Neuron (in vitro differentiated cells): ENCODE measurements around the gene YWHAE.
"Not testable (repeated sequence)": the region's sequence is repeated elsewhere in the genome, so short reads cannot be mapped to it uniquely, and the experiment has no call there.

Experiments
- H2AFZ ChIP-seq: one replicate; pipeline ENCODE4 v1.6.1; 2013; ENCODE audit warnings: low read depth, mild to moderate bottlenecking, inconsistent platforms, low read length, moderate library complexity
- H3K27me3 ChIP-seq: one replicate; pipeline ENCODE4 v1.6.1; 2013; ENCODE audit warnings: low read length; ENCODE audit not compliant: insufficient read depth
- H3K36me3 ChIP-seq: one replicate; pipeline ENCODE4 v1.6.1; 2013; ENCODE audit warnings: low read length; ENCODE audit not compliant: insufficient read depth
- H3K4me1 ChIP-seq: one replicate; pipeline ENCODE4 v1.6.1; 2013; ENCODE audit warnings: low read length; ENCODE audit not compliant: insufficient read depth
- H3K4me3 ChIP-seq: 2 replicates; pipeline ENCODE4 v1.5.1; 2013; ENCODE audit warnings: mild to moderate bottlenecking, low read length, moderate library complexity
- H3K9me3 ChIP-seq: one replicate; pipeline ENCODE4 v1.6.1; 2013; ENCODE audit warnings: low read length

YWHAE gene

DNA sequence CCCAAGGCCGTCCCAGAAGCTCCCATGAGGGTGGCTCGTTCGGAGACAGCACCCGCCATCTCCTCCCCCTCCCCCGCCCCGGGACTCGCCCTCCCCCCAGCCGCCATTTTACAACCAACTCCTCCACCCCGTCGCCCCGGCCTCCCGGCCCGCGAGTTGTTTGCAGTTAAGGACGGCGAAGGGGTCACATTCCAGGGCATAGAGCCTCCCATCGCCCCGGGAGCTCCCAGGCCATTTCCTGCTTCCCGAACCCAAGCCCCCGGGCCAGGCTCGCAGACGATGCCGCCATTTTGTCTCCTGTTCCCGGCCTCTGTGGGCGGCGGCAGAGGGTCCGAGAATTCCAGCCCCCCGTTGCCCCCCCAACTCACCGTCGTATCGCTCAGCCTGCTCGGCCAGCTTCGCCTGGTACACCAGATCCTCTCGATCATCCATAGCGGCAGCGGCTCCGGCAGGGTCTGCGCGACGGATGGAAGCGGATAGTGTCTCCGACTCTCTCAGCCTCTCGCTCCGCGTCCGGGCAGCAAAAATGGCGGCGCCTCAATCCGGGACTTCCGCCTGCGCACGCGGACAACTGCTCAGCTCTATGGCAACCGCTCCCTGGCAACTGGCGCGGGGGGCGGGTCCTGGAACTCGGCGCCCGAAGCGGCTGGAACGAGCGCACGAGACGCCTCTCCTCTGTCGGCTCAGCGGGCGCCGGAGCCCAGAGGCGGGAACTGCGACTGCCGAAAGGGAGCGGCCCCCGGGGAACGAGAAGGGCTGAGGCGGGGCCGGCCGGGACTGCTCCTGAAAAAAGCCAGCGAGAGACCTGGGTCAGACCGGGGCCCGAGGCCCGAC lies at the start of gene YWHAE:
TSS of gene YWHAE (minus strand) at position 544 of the 834 bp plus-strand sequence. CDS start at position 432, 112 bp downstream.
- peaks cover 17% of the 10 kb centered on the region for H3K36me3 ChIP-seq
- no peaks in the 10 kb centered on the region for H3K27me3 ChIP-seq
- H2AFZ ChIP-seq: peak within 1 kb of the TSS; percentile 66
- peak within 1 kb of the TSS; percentile 98 for H3K4me3 ChIP-seq
- peaks cover 16% of the 10 kb centered on the region for H3K4me1 ChIP-seq
- peaks cover 4% of the 10 kb centered on the region for H3K9me3 ChIP-seq

DNA sequence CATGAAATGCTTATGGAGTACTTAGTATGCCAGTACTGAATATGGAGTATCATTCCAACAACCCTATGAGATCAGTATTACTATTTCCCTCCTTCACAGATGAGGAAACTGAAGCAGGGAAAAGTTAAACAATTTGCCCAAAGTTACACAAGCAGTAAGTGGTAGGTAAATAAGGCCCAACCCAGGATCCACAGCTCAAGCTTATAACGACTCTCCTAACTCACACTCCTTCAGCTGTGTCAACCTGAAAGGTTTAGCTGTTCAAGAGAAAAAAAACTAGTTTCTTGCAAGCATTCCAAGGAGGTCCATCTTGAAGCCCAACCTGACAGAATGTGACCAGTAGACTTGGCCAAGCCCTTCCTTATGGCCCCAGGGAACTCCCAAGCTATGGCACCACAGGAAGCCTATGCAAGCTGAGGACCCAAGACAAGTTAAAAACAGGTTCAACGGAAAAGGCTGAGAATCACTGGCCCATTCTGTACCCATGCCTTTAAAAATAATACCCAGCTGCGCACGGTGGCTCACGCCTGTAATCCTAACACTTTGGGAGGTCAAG lies 49.5 kb upstream of the YWHAE start:
- Histone ChIP-seq H3K4me1 (peaks cover 5% of the 10 kb centered on the region), H3K27me3 (no peaks in the 10 kb centered on the region), H2AFZ (no peak overlapping the region), H3K4me3 (no peak overlapping the region), H3K36me3 (peaks cover 17% of the 10 kb centered on the region), H3K9me3 (peaks cover 9% of the 10 kb centered on the region)

DNA sequence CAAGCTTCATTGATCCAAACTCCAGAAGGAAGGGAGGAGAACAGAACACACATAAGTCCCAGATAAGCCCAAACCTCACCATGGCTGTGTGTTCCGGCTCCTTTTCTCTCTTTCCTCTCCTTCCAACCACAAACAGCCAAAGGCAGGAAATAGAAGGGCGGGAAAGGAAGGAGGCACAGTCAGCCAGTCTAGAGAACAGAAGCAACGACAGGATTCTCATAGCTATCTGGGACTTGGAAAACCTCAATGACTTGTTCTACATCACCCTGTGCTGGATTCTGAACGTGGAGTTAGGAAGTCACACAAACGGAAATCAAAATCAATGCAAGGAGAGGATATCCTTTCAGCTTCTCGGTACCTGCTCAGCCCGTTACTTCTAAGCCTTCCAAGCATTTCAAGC lies 47.0 kb upstream of the YWHAE start:
- no peaks in the 10 kb centered on the region for H3K27me3 ChIP-seq
- peaks cover 5% of the 10 kb centered on the region for H3K36me3 ChIP-seq
- no peaks in the 10 kb centered on the region for H3K4me1 ChIP-seq
- H3K9me3 ChIP-seq: peaks cover 9% of the 10 kb centered on the region
- no peak overlapping the region for H3K4me3 ChIP-seq
- H2AFZ ChIP-seq: no peak overlapping the region

DNA sequence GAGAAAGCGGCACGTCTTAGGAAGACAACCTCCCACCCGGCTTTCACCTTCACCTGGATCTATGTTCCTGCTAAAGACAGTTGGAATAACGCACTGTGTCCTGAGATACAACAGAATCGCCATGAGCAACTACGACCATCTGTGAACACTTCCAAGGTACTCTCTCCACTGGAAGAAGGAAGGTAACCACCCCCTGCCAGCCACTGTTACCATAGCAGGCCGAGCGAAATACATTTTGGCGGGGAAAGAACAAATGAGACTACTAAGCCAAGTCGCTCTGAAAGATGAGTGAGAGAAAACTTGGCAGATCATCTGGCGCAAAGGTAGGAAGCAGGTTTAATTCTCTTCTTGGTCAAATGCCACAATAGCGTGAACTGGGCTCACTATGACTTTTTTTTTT lies 46.2 kb upstream of the YWHAE start:
- Histone ChIP-seq H3K4me1 (no peaks in the 10 kb centered on the region), H3K27me3 (no peaks in the 10 kb centered on the region), H3K9me3 (peaks cover 7% of the 10 kb centered on the region), H3K4me3 (no peak overlapping the region), H2AFZ (no peak overlapping the region), H3K36me3 (peaks cover 6% of the 10 kb centered on the region)

DNA sequence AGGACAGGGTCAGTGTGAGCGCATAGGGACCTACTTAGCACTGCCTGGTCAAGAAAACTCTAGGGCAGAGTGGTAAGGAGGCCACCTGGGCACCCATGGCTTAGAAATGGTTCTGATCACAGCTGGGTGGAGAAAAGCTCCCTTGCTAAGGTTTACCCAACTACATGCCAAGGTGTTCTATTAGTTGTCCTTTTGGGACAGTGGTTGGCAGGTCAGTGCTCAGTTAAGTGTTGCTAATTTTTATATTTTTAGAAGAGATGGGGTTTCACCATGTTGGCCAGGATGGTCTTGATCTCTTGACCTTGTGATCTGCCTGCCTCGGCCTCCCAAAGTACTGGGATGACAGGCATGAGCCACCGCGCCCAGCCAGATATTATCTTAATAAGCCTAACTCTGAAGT lies 45.7 kb upstream of the YWHAE start:
- not testable (repeated sequence) for H3K4me1 ChIP-seq, H3K27me3 ChIP-seq, H3K4me3 ChIP-seq, H3K36me3 ChIP-seq, H3K9me3 ChIP-seq, H2AFZ ChIP-seq

DNA sequence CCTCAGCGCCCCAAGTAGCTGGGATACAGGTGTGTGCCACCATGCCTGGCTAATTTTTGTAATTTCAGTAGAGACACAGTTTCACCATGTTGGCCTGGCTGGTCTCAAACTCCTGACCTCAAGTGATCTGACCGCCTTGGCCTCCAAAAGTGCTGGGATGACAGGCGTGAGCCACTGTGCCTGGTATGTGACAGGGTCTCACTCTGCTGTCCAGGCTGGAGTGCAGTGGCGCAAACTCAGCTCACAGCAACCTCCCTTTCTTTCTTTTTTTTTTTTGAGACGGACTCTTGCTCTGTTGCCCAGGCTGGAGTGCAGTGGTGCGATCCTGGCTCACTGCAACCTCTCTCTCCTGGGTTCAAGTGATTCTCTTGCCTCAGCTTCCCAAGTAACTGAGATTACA lies 42.7 kb upstream of the YWHAE start:
- H2AFZ ChIP-seq, H3K4me1 ChIP-seq, H3K27me3 ChIP-seq, H3K4me3 ChIP-seq, H3K9me3 ChIP-seq, H3K36me3 ChIP-seq: not testable (repeated sequence)

DNA sequence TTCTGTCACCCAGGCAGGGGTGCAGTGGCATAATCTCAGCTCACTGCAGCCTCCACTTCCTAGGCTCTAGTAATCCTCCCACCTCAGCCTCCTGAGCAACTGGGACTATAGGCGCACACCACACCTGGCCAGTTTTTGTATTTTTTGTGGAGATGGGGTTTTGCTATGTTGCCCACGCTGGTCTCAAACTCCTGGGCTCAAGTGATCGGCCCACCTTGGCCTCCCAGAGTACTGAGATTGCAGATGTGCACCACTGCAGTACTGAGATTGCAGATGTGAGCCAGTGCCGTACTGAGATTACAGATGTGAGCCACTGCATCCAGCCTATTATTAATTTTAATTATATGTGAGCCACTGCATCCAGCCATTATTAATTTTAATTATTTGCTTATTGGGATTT lies 42.2 kb upstream of the YWHAE start:
- Histone ChIP-seq H3K4me3 (no peak overlapping the region), H3K36me3 (peaks cover 8% of the 10 kb centered on the region), H3K9me3 (peaks cover 4% of the 10 kb centered on the region), H3K27me3 (no peaks in the 10 kb centered on the region), H2AFZ (no peak overlapping the region), H3K4me1 (no peaks in the 10 kb centered on the region)

DNA sequence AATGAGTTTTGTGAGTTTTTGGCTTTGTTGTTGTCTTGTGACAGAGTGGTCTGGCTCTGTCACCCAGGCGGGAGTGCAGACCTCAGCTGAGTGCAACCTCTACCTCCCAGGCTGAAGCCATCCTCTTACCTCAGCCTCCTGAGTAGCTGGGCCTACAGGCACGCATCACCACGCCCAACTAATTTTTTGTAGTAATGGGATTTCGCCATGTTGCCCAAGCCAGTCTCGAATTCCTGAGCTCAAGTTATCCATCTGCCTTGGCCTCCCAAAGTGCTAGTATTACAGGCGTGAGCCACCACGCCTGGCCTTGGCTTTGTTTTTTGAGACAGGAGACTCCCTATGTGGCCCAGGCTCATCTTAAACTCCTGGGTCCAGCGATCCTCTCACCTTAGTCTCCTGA lies 40.9 kb upstream of the YWHAE start:
- H3K4me1 ChIP-seq: no peaks in the 10 kb centered on the region
- peaks cover 19% of the 10 kb centered on the region for H3K36me3 ChIP-seq
- H2AFZ ChIP-seq: no peak overlapping the region
- no peaks in the 10 kb centered on the region for H3K9me3 ChIP-seq
- no peaks in the 10 kb centered on the region for H3K27me3 ChIP-seq
- H3K4me3 ChIP-seq: no peak overlapping the region

DNA sequence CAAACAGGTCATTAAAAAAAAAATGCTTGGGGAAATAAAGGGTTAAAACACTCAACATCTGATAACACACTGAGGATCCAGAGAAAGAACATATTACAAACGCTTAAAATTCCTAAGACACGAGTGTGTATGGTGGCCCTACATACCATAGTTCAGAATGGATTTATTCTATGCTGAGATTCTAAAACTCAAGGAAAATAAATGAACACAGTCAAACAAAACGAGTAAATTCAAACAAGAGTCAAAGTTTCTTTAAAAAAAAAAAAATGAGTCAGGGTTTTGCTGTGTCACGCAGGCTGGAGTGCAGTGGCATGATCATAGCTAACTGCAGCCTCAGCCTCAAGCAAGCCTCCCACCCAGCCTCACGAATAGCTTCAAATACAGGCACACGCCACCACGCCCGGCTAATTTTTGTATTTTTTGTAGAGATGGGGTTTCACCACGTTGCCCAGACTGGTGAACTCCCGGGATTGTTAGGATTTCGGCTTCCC lies 38.6 kb upstream of the YWHAE start:
- Histone ChIP-seq H3K4me3 (no peak overlapping the region), H3K36me3 (peaks cover 37% of the 10 kb centered on the region), H3K27me3 (no peaks in the 10 kb centered on the region), H3K9me3 (no peaks in the 10 kb centered on the region), H2AFZ (no peak overlapping the region), H3K4me1 (no peaks in the 10 kb centered on the region)

DNA sequence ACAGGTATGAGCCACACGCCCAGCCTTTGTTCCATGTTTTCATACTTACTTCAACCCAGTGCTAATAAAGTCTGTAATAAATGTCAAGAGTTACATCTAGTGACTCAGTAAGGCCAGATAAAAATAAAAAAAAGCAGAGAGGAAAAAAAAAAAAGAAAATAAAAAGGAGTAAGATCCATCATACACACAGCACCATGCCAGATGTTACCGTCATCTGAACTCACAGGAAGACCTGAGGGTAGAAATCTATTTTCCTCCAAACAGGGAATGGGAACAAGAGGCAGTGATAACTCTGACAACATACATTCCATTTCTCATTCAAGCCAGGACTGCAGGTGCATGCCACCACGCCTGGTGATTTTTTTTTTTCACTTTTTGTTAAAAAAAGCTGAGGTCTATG lies 35.3 kb upstream of the YWHAE start:
- H3K9me3 ChIP-seq: peaks cover 3% of the 10 kb centered on the region
- H3K4me3 ChIP-seq: no peak overlapping the region
- H3K36me3 ChIP-seq: peaks cover 43% of the 10 kb centered on the region
- H3K27me3 ChIP-seq: no peaks in the 10 kb centered on the region
- no peak overlapping the region for H2AFZ ChIP-seq
- no peaks in the 10 kb centered on the region for H3K4me1 ChIP-seq

DNA sequence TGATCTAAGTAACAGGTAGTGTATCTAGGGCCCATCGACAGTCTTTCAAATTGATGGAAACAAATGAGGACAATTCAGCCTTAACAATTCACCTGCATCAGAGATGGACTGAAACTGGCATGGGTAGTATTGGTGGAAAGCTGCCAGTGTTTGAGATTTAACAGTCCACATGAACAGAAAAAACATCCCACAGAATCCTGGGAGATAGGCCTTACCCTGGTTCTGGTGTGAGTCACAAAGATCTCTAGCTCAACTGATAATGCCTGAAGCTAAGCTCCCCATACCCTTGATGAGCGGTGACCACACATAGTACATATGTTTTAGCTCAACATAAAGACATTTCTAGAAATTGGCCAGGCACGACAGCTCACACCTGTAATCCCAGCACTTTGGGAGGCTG lies 34.1 kb upstream of the YWHAE start:
- H3K9me3 ChIP-seq: peaks cover 3% of the 10 kb centered on the region
- no peaks in the 10 kb centered on the region for H3K27me3 ChIP-seq
- H3K4me3 ChIP-seq: no peak overlapping the region
- H3K4me1 ChIP-seq: no peaks in the 10 kb centered on the region
- no peak overlapping the region for H2AFZ ChIP-seq
- H3K36me3 ChIP-seq: peaks cover 44% of the 10 kb centered on the region

DNA sequence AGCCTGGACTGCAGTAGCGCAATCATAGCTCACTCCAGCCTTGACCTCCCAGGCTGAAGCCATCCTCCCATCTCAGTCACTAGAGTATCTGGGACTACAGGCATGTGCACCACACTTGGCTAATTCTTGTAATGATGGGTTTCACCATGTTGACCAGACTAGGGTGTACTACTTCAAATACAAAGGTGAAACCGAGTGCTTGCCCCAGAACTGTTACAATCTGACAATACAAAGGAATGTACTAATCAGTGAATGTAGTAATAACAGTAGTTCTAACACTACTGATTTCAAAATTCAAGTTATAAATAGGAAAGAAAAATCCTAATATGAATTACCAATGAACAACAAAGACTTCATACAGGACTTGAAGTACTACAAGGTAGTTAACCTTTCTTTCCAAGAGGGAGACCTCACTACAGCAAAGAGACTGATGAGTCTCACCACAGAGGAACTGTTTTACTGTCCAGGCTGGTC lies 31.6 kb upstream of the YWHAE start:
- Histone ChIP-seq H2AFZ (no peak overlapping the region), H3K36me3 (peaks cover 42% of the 10 kb centered on the region), H3K9me3 (peaks cover 3% of the 10 kb centered on the region), H3K4me3 (no peak overlapping the region), H3K4me1 (no peaks in the 10 kb centered on the region), H3K27me3 (no peaks in the 10 kb centered on the region)

DNA sequence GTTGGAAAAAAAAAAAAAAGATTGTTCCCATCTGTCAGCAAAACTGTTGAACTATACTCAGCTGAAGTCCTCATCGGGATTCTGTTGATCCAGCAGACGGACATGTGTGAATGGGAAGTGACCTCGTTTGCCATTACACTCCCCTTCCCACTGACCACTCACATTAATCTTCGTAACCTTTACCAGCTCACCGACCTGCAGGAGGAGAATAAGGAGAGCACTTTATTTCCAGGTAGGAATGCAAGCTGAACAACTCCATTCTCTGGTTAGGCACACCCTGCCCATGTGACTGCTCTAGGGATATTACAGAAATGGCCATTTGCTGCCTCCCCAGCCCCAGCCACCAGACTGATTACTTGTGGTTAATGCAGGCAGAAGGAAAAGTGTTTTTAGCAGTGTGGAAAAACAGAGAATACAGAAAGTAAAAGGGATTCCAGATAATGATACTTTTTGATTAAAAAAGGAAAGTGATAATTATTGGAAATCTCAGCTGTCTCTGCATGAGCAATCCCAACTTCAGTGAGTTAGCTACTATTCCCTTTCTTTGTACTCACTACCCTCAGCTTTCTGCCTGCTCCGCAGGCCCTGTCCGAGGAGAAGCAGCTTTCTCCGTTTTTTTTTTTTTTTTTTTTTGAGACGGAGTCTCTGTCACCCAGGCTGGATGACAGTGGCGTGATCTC lies 23.6 kb upstream of the YWHAE start:
- H3K27me3 ChIP-seq: no peaks in the 10 kb centered on the region
- H3K36me3 ChIP-seq: peaks cover 44% of the 10 kb centered on the region
- no peak overlapping the region for H3K4me3 ChIP-seq
- H3K9me3 ChIP-seq: peaks cover 3% of the 10 kb centered on the region
- peaks cover 8% of the 10 kb centered on the region for H3K4me1 ChIP-seq
- no peak overlapping the region for H2AFZ ChIP-seq
